ENCODE measurements around the gene EFNA5.

The EFNA5 gene

GRCh38 chr5:107418071-107418470 is 252.7 kb downstream of the EFNA5 start:
- DNase-seq: no peak

GRCh38 chr5:107415762-107416161 is 255.0 kb downstream of the EFNA5 start:
- DNase-seq: no peak

GRCh38 chr5:107414802-107415201 is 255.9 kb downstream of the EFNA5 start:
- DNase-seq: no peak

- no peak for DNase-seq
Observed at GRCh38 chr5:107413754-107414153, 257.0 kb downstream of the EFNA5 start.

- DNase-seq: no peak
Observed at GRCh38 chr5:107408564-107408963, 262.2 kb downstream of the EFNA5 start.

GRCh38 chr5:107407713-107408298 is 262.9 kb downstream of the EFNA5 start:
- DNase-seq: no peak

- no peak for DNase-seq
Observed at GRCh38 chr5:107404595-107405374, 266.0 kb downstream of the EFNA5 start.

GRCh38 chr5:107403228-107403953 is 267.3 kb downstream of the EFNA5 start:
- DNase-seq: no peak

- no peak for DNase-seq
Observed at GRCh38 chr5:107402434-107403227, 268.1 kb downstream of the EFNA5 start.

GRCh38 chr5:107401470-107402122 is 269.1 kb downstream of the EFNA5 start:
- DNase-seq: no peak

- no peak for DNase-seq
Observed at GRCh38 chr5:107400328-107400727, 270.4 kb downstream of the EFNA5 start.

GRCh38 chr5:107398703-107399102 is 272.0 kb downstream of the EFNA5 start:
- no peak for DNase-seq

GRCh38 chr5:107396351-107396690 is 274.4 kb downstream of the EFNA5 start:
- DNase-seq: no peak

GRCh38 chr5:107395632-107396350 is 274.9 kb downstream of the EFNA5 start:
- no peak for DNase-seq

GRCh38 chr5:107393851-107394250 is 276.9 kb downstream of the EFNA5 start:
- no peak for DNase-seq

- DNase-seq: no peak
Observed at GRCh38 chr5:107391787-107392186, 278.9 kb downstream of the EFNA5 start.

GRCh38 chr5:107389775-107390148 is 281.0 kb downstream of the EFNA5 start:
- DNase-seq: no peak

GRCh38 chr5:107389130-107389774 is 281.5 kb downstream of the EFNA5 start:
- no peak for DNase-seq

GRCh38 chr5:107388141-107388861 is 282.4 kb downstream of the EFNA5 start:
- DNase-seq: no peak

- DNase-seq: no peak
Observed at GRCh38 chr5:107387526-107388140, 283.1 kb downstream of the EFNA5 start.

Data from T1000 (cell line).